ENCODE data around the gene ACTMAP. TPM values are rescaled to one million over a fixed set of nuclear protein-coding genes. Genes with fewer than 3 reads are reported as not detected.

ACTMAP gene
- total RNA-seq, 1 donor from 2014 or later = 2.2 TPM

- H3K27ac ChIP-seq = no peak overlapping the region
- TF ChIP-seq CTCF (IDR thresholded peaks at IDR 0.05) (no peak), POLR2A (IDR thresholded peaks at IDR 0.05) (no peak), POLR2AphosphoS5 (IDR thresholded peaks at IDR 0.05; ENCODE audit: insufficient read depth in 1 of 2, low read depth in 1 of 2) (no peak)
- peaks cover 0 to 91% of the 10 kb centered on the region in 2 donors for H3K36me3 ChIP-seq
- DNase-seq (ENCODE audit: extremely low spot score in 2 of 2) = no peak
- no peak overlapping the region for H3K4me3 ChIP-seq
- intact Hi-C loops (cut with DNase I) = loop anchor here (10.0 kb wide), 1 partner anchor 45 kb away; no protein-coding TSS in a partner anchor
- no peaks in the 10 kb centered on the region for H3K27me3 ChIP-seq
- no peaks in the 10 kb centered on the region for H3K9me3 ChIP-seq
- peaks cover 29% of the 10 kb centered on the region for H3K4me1 ChIP-seq
Measured at GRCh38 chr19:40759352-40759751, 9.1 kb upstream of the ACTMAP start.

GRCh38 chr19:40758491-40758890, 8.2 kb upstream of the ACTMAP start:
- Histone ChIP-seq H3K27me3 (no peaks in the 10 kb centered on the region), H3K9me3 (no peaks in the 10 kb centered on the region), H3K27ac (no peak overlapping the region), H3K36me3 (peaks cover 0 to 83% of the 10 kb centered on the region in 2 donors), H3K4me1 (peaks cover 38% of the 10 kb centered on the region), H3K4me3 (no peak overlapping the region)
- TF ChIP-seq CTCF (IDR thresholded peaks at IDR 0.05) (no peak), POLR2A (IDR thresholded peaks at IDR 0.05) (no peak), POLR2AphosphoS5 (IDR thresholded peaks at IDR 0.05; ENCODE audit: insufficient read depth in 1 of 2, low read depth in 1 of 2) (no peak)
- intact Hi-C loops (cut with DNase I) = loop anchor here (10.0 kb wide), 1 partner anchor 46 kb away; no protein-coding TSS in a partner anchor
- DNase-seq (ENCODE audit: extremely low spot score in 2 of 2) = no peak

- Histone ChIP-seq H3K27ac (no peak overlapping the region), H3K9me3 (no peaks in the 10 kb centered on the region), H3K27me3 (no peaks in the 10 kb centered on the region), H3K4me1 (peaks cover 54% of the 10 kb centered on the region), H3K36me3 (peaks cover 0 to 64% of the 10 kb centered on the region in 2 donors), H3K4me3 (no peak overlapping the region)
- DNase-seq (ENCODE audit: extremely low spot score in 2 of 2) = no peak
- TF ChIP-seq POLR2A (IDR thresholded peaks at IDR 0.05) = no peak
- no peak for TF ChIP-seq CTCF (IDR thresholded peaks at IDR 0.05)
- no peak for TF ChIP-seq POLR2AphosphoS5 (IDR thresholded peaks at IDR 0.05; ENCODE audit: insufficient read depth in 1 of 2, low read depth in 1 of 2)
- intact Hi-C loops (cut with DNase I) = loop anchor here (10.0 kb wide), 1 partner anchor 48 kb away; no protein-coding TSS in a partner anchor
Measured at GRCh38 chr19:40756502-40757110, 6.3 kb upstream of the ACTMAP start.

- no peak for TF ChIP-seq POLR2A (IDR thresholded peaks at IDR 0.05)
- no peak for TF ChIP-seq CTCF (IDR thresholded peaks at IDR 0.05)
- TF ChIP-seq POLR2AphosphoS5 (IDR thresholded peaks at IDR 0.05; ENCODE audit: insufficient read depth in 1 of 2, low read depth in 1 of 2) = no peak
- Histone ChIP-seq H3K36me3 (peaks cover 0 to 56% of the 10 kb centered on the region in 2 donors), H3K4me1 (peaks cover 54% of the 10 kb centered on the region), H3K9me3 (no peaks in the 10 kb centered on the region), H3K27me3 (no peaks in the 10 kb centered on the region), H3K27ac (no peak overlapping the region), H3K4me3 (no peak overlapping the region)
- no peak for DNase-seq (ENCODE audit: extremely low spot score in 2 of 2)
- intact Hi-C loops (cut with DNase I) = loop anchor here (10.0 kb wide), 1 partner anchor 49 kb away; no protein-coding TSS in a partner anchor
Measured at GRCh38 chr19:40755791-40756190, 5.5 kb upstream of the ACTMAP start.

- no peak overlapping the region for H3K27ac ChIP-seq
- H3K27me3 ChIP-seq = no peaks in the 10 kb centered on the region
- intact Hi-C loops (cut with DNase I) = loop anchor here (10.0 kb wide), 1 partner anchor 50 kb away; no protein-coding TSS in a partner anchor
- TF ChIP-seq POLR2AphosphoS5 (IDR thresholded peaks at IDR 0.05; ENCODE audit: insufficient read depth in 1 of 2, low read depth in 1 of 2) (no peak), CTCF (IDR thresholded peaks at IDR 0.05) (no peak), POLR2A (IDR thresholded peaks at IDR 0.05) (no peak)
- peaks cover 0 to 50% of the 10 kb centered on the region in 2 donors for H3K36me3 ChIP-seq
- DNase-seq (ENCODE audit: extremely low spot score in 2 of 2) = no peak
- no peak overlapping the region for H3K4me3 ChIP-seq
- H3K4me1 ChIP-seq = peaks cover 54% of the 10 kb centered on the region
- H3K9me3 ChIP-seq = no peaks in the 10 kb centered on the region
Measured at GRCh38 chr19:40755248-40755624, 5.0 kb upstream of the ACTMAP start.

Measured in vagina (tissue), 2 donors.